GM11168 (cell line): ENCODE results near the gene ALX1.

ENCODE experiments used
- in situ Hi-C: fragments of 300-500 bp; cut with MboI; formaldehyde crosslinking; loops from one replicate; pipeline ENCODE4 v1.12.0; 2022; ENCODE audit warnings: low sequenced_read_pairs; ENCODE audit not compliant: unreplicated experiment

ALX1 gene

GRCh38 chr12:85280165-85280983, at the start of gene ALX1:
ALX1 (plus strand) TSS chr12:85280220; CDS start chr12:85280262, 42 bp downstream.
- in situ Hi-C loops: no loop called here

DNA sequence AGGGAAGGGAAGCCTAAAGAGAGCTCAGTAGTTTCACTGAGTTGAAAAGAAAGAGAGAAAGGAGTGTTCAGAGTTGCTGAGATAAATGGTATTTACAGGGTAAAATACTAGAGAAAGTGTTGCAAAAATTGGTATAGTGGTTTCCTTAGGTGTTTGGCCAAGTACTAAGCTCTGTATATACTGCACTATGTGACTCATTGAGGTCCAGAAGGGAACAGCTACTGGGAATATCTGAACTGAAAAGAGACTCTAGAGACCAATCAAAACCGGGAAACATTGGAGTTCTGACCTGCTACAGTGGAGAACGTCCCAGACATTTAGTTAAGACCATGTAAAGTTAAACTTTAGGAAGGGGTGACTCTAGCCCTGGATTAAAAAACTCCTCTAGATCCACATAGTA, 42.7 kb upstream of the ALX1 start:
- in situ Hi-C loops: no loop called here

- in situ Hi-C loops: no loop called here
These were observed 35.5 kb upstream of the ALX1 start for GRCh38 chr12:85244561-85244960.

DNA sequence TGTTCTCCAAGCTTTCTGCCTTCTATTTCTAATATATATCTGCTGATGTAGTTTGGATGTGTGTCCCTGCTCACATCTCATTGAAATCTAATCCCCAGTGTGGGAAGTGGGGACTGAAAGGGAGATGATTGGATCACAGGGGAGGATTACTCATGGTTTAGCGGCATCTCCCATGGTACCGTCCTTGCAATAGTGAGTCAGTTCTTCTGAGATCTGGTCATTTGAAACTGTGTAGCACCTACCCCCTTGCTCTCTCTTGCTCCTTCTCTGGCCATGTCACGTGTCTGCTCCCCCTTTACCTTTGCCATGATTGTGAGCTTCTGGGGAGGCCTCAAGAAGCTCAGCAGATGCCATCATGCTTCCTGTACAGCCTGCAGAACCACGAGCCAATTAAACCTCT, 26.2 kb upstream of the ALX1 start:
- in situ Hi-C loops: no loop called here

DNA sequence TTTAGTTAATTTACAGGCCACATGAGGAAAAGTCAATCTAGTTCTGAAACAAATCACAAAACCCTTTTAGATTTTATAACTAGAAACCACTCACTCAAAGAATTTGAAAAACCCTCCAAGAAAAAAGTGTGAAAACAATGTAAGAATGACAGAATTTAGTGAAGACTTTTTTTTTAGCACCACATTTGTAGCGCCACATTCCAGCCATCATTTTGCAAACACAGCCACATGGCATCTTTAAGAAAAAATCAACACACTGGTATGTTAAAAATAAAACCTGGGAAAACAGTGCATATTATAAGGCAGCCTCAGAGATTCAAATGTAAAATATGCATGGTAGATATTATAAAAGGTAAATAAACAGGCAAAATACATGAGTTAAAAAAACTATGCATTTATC, 22.3 kb upstream of the ALX1 start:
- in situ Hi-C loops: no loop called here

DNA sequence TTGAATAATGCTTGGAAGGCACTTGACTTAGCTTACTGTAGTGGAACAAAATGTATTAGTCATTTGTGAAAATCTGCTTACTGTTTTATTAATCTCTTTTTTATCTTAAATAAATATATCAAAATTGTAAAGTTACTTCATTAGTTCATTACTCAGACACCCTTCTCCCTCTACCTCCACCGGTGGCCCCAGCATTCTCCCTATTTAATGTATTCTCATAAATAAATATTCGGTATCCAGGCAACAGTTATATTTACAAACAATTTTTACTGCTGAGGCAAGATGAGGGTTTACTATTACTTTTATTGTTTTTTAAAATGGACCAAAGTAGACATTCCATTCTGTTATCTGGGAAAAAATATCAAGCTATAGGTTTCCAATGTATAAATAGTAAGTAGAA, 19.6 kb upstream of the ALX1 start:
- in situ Hi-C loops: no loop called here

DNA sequence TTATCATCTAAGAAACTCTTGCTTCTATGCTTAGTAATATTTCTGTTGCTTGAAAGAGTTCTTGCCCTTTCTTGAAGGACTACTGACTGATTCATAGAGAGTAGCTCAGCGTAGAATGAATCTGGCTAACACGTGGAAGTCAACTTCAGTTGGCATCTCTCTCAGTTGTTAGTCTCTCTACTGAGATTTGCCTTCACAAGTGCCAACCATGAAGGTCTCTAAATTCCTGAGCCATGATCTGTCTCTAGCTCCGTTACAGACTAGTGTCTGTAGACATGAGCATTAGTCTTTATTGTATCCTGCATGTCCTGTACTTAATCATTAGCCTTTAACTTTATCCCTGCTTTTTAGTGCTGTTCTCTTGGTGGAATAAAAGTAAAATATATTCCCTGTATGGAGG, 19.1 kb upstream of the ALX1 start:
- in situ Hi-C loops: no loop called here

DNA sequence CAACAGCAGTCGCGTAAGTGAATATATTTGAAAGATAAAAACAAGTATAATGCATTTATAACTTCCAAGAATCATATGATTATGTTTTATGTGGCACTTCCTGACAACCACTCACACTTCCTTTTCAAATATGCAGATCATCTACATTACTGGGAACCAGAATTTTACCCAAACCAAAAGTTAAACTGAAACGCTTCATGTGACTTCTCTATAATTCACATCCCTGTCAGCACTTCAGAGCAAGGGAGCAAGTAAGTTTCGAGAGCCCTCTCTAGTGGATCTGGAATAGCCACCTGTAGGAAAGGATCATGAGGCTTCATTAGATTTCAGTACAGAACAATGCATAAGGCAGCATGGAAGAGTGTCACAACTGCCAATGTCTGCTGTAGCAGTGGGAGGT, 13.7 kb upstream of the ALX1 start:
- in situ Hi-C loops: no loop called here

DNA sequence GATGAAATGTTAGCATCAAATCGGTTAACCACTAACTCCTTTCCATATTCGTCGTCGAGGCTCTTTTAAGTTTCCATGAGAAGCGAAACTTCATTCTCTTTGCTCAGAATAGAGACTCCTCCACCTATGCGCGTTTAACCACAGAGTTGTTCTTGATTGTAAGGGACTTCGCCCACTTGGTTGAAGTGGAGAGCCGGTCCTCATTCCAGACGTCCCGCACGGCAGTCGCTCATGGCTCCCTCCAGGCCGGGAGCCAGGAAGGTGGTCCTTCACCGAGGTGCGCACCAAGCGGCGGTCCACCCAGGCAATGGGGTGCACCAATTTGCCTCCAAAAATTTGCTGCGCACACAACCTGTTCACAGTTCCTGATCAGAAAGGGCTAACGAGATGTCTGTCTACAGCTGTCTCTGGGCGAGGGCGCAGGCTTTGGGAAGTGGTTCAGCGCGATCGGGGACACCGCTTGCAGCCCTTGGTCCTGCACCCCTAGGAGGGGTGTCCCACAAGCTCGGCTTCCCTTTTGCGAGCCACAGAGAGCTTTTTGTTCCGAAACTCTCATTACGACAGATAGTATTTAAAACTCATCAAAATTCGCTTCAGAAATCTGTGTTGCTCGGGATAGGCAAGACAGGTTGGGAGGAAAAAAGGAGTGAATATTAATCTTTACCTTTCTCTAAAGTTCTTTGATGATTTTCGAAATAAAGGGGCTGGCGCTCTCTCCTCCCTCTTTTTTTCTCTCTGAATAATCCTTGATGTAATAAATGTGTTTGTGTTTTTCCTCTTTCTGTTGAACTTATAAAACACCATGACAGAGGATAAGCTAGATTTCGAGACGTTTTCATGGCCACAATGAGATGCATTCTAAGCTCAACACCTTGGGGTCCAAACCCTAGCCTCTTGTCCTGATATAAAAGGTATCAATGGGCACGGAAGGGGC, 6.4 kb upstream of the ALX1 start:
- in situ Hi-C loops: no loop called here

DNA sequence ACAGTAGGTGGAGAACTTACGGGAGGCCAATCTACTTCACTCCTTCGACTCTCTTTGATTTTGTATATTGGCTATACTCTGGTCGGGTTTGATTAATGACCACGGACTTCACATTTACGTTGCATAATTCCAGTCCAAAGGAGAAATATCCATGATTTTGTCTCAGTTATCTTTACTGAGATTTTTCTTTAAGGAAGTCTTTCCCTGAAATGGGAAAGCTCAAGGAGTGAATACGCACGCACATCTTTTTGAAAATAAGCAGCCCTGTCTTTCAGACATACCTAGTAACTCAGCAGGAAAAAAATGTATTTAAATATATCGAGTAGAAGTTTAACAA, 5.7 kb upstream of the ALX1 start:
- in situ Hi-C loops: no loop called here

DNA sequence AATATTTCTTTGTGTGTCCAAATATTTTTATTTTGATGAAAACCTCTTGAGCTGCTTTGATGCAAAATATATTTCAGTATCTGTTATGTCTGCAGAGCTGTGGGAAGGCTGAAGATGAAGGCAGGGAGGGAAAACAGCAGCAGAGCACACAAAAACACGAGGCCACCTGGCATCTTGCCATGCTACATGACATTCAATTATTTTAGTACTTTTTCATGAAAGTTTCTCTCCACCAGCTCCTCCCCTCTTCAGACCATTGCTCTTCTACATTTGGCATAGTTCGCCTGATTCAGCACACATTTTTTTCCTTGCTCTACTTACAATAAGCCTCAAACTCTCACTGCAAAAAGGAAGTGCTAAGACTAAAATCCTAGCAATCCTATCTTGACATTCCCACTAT, 4.6 kb upstream of the ALX1 start:
- in situ Hi-C loops: no loop called here

- in situ Hi-C loops: no loop called here
These were observed 2.8 kb upstream of the ALX1 start for GRCh38 chr12:85277191-85277590.

GRCh38 chr12:85277900-85278597, 2.0 kb upstream of the ALX1 start:
- in situ Hi-C loops: no loop called here

DNA sequence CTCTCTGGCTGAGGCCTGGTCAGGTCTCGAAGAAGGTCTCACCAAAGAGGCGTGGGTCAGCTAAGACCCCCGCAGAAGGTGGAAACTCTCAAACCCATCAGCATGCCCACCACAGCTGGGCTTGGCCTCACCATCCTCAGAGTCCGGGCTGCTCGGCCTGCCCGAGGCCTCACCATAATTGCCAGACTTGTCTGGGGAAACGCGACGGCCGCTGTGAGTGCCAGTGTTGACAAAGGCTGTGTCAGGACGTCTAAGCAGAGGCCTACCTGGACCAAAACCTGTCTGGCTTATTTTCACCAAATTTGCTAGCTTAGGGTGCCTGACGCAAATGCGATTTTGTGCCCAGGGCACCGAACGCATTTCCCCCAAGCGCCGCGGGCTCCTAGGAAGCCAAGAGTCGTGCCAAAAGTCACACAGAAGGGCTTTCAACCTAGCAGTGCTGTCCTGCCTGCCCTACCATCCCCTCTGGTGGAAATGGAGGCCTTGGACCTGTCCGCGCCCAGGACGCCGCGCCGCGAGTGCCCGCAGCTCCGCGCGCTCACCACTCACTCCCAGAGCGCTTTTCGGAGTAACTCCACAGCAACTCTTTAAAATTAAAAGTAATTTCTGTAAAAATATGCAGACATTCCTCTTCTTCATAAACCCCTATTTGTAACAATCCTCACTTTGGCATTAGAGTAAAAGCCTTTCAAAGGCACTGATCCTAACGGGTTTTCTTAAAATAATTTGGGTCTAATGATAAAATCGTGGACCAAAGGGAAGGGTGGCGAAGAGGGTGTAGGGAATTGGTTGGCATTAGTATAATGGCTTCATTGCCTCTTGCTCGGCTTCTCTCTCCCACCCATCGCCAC, 1.2 kb upstream of the ALX1 start:
- in situ Hi-C loops: no loop called here

DNA sequence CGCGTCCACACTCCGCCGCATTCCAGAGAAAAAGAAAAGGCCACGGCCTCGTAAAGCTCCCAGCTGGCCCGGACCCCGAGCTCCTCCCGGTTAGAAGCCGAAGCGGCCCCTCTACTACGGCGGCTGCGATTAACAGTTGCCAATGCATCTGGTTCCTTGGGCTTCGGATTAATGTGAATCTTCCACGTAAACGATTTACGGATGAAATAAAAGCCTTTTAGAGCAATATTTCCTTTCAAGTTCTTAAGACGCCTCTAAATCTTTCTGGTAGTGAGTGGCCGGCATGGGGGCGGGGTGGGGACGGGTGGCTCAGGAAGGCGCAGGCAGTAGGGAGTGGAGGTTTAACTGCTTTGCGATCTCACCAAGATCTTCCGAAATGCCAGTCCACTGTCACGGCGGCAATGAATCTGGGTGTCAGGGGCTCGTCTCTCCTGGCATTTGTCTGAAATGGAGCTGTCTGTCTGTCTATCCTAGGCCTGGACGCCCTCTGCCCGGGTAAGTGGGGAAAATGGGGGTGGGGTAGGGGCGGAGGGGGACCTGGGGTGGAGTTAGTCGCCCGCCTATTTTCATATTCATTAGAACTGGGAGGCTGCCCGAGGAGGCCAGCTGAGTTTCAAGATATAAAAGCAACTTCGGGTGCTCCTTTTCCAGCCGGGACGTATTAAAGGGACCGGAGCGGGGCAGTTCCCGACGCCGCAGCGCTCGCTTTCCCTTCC, 413 bp upstream of the ALX1 start:
- in situ Hi-C loops: no loop called here

- in situ Hi-C loops: no loop called here
These were observed 1.1 kb downstream of the ALX1 start for GRCh38 chr12:85280984-85281630.

DNA sequence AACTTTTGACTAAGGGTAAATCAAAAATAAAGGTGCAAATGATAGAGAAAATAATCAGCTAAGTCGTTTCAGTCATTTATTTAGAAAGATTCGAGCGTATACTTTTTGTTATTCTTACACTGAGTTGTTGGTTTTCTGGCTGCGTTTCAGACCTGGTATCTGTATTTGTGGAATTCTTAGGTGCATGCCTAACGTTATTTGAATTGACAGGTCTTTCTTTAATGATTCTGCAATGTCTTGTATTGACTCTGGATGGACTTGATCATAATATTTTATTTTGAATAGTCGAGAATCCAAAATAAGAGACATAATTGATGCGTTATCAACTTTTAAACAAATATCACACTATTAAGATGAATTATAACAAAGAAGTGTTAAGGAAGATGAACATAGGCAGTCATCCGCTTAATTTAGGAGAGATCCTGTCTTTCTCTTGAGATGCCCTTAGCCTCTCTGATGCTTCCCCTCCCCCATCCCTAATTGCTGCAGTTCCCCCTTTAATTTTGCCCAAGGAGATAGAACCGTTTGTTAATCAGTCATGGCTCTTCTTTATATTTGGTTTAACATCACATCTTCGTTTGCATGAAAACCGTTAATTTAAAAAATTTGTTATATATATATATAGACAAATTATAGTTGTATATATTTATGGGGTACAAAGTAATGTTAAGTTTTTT, 1.8 kb downstream of the ALX1 start:
- in situ Hi-C loops: no loop called here

GRCh38 chr12:85283560-85283959, 3.5 kb downstream of the ALX1 start:
- in situ Hi-C loops: no loop called here
